ENCODE data around the gene MUC5AC.
"Not testable (repeated sequence)": the region's sequence is repeated elsewhere in the genome, so short reads cannot be mapped to it uniquely, and the experiment has no call there.

MUC5AC gene

GRCh38 chr11:1155274-1155693, 2.5 kb upstream of the MUC5AC start:
- no peak overlapping the region for H3K4me3 ChIP-seq (replicated peaks; ENCODE audit: low read depth, low read length)
- no peak for TF ChIP-seq CTCF (IDR thresholded peaks at IDR 0.05; ENCODE audit: low read depth, low read length, missing control alignments)
- no peak for DNase-seq (ENCODE audit: extremely low read depth, low read depth)

GRCh38 chr11:1156506-1157340, 1.0 kb upstream of the MUC5AC start:
- no peak for DNase-seq (ENCODE audit: extremely low read depth, low read depth)
- no peak overlapping the region for H3K4me3 ChIP-seq (replicated peaks; ENCODE audit: low read depth, low read length)
- TF ChIP-seq CTCF (IDR thresholded peaks at IDR 0.05; ENCODE audit: low read depth, low read length, missing control alignments), result no peak

GRCh38 chr11:1157341-1157644, 460 bp upstream of the MUC5AC start:
- no peak for DNase-seq (ENCODE audit: extremely low read depth, low read depth)
- no peak for TF ChIP-seq CTCF (IDR thresholded peaks at IDR 0.05; ENCODE audit: low read depth, low read length, missing control alignments)
- H3K4me3 ChIP-seq (replicated peaks; ENCODE audit: low read depth, low read length), result no peak overlapping the region

GRCh38 chr11:1158681-1159487, 1.1 kb downstream of the MUC5AC start:
- TF ChIP-seq CTCF (IDR thresholded peaks at IDR 0.05; ENCODE audit: low read depth, low read length, missing control alignments), result no peak
- no peak overlapping the region for H3K4me3 ChIP-seq (replicated peaks; ENCODE audit: low read depth, low read length)
- no peak for DNase-seq (ENCODE audit: extremely low read depth, low read depth)

- not testable (repeated sequence) for DNase-seq (ENCODE audit: extremely low read depth, low read depth); H3K4me3 ChIP-seq (replicated peaks; ENCODE audit: low read depth, low read length)
Measured at GRCh38 chr11:1159488-1160220, 1.9 kb downstream of the MUC5AC start.

GRCh38 chr11:1160231-1161101, 2.7 kb downstream of the MUC5AC start:
- H3K4me3 ChIP-seq (replicated peaks; ENCODE audit: low read depth, low read length), result no peak overlapping the region
- DNase-seq (ENCODE audit: extremely low read depth, low read depth), result no peak
- no peak for TF ChIP-seq CTCF (IDR thresholded peaks at IDR 0.05; ENCODE audit: low read depth, low read length, missing control alignments)

Data from HFF-Myc (cell line).